GM19099 (cell line): ENCODE measurements around the gene MTA3.

Experiments
- POLR2A ChIP-seq: IDR thresholded peaks from 3 replicates; pipeline ENCODE4 v1.6.1; 2011; ENCODE audit warnings: low read depth; ENCODE audit not compliant: insufficient read length; ENCODE audit errors: extremely low read depth

Gene MTA3

DNA sequence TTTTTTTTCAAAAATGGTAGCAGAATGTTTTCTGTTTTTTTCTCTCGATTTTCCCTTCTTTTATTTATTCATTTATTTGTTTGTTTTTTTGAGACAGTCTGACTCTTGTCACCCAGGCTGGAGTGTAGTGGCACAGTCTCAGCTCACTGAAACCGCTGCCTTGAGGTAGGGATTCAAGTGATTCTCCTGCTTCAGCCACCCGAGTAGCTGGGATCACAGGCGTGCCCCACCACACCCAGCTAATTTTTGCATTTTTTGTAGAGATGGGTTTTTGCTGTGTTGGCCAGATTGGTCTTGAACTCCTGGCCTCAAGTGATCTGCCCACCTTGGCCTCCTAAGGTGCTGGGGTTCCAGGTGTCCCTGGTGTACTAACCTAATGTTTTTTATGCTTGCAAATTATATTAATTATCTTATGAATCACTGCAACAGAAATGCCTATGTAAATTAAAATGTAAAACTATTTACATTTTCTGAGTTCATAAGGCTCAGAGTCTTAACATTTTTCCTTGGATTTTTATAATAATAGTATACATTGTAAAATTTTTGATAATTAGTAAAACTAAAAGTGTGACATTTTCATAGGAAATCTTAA, 19.2 kb downstream of the MTA3 start:
- TF ChIP-seq POLR2A, result no peak

DNA sequence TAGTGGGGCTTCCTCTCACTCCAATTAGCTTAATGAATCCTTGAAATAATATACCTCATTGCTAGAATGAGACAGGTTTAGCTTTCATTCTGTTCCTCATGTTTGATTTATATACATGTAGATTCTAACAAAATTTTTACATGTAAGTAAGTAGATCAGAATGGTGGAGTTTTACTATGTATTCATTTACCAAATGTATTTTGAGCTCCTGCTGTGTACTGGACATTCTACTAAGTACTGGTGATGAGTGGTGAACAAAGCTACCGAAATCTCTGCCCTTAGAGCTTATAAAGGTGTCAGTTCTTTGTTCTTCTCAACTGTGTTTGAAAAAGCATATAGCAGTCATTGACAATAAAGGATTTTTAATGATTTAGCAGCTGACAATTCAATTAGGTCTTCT, 19.7 kb downstream of the MTA3 start:
- no peak for TF ChIP-seq POLR2A

DNA sequence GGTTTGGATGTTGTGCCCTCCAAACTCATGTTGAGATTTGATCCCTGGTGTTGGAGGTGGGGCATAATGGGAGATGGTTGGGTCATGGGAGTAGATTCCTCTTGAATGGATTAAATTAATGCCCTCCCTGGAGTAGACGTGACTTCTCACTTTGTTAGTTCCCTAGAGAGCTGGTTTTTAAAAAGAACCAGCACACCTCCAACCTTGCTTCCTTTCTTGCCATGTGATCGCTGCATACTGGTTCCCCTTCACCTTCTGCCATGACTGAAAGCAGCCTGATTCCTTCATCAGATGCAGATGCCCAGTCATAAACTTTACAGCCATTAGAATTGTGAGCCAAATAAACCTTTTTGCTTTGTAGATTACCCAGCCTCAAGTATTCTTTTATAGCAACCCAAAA, 21.7 kb downstream of the MTA3 start:
- no peak for TF ChIP-seq POLR2A

DNA sequence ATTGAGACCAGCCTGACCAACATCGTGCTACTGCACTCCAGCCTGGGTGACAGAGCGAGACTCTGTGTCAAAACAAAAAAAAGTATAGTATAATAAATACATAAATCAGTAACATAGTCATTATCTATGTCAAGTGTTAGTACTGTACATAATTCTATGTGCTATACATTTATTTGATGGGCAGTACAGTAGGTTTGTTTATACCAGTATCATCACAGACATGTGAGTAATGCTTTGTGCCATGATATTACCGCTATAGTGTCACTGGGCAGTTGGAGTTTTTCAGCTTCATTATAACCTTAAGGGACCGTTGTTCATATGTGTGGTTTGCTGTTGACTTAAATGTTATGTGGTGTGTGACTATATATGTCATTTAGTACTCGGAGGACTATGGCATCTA, 24.9 kb downstream of the MTA3 start:
- no peak for TF ChIP-seq POLR2A

DNA sequence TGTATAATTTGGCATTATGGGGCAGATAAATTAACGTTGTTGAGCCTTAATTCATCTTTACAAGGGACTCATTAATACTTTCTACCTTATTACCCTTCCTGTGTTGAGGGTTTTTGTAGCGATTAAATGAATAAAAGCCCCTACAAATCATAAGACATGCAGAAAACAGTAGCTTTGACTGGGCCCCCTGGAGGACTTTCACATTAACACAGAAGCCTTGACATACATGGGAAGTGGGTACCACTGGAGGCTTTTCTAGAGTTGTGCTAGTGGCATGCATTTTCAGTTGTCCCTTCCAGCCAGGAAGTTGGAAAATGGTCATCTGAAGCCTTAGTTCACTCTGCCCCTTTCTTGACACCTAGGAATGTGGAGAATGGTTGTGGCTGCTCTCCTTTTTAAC, 30.2 kb downstream of the MTA3 start:
- TF ChIP-seq POLR2A, result no peak

DNA sequence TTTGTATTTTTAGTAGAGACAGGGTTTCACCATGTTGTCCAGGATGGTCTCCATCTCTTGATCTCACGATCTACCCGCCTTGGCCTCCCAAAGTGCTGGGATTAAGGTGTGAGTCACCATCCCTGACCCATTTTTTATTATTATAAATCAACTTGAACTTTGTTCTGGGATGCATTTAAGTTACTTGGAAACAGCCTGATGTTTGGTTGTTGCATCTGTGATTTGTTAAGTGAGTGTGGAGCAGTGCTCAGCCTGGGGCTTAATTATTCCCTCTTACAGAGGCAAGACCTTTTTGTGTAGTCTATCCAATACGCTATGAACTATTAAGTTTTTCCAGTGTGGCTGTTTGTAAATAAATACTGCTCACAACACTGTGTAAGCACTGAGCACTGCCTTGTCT, 32.6 kb downstream of the MTA3 start:
- TF ChIP-seq POLR2A, result no peak

DNA sequence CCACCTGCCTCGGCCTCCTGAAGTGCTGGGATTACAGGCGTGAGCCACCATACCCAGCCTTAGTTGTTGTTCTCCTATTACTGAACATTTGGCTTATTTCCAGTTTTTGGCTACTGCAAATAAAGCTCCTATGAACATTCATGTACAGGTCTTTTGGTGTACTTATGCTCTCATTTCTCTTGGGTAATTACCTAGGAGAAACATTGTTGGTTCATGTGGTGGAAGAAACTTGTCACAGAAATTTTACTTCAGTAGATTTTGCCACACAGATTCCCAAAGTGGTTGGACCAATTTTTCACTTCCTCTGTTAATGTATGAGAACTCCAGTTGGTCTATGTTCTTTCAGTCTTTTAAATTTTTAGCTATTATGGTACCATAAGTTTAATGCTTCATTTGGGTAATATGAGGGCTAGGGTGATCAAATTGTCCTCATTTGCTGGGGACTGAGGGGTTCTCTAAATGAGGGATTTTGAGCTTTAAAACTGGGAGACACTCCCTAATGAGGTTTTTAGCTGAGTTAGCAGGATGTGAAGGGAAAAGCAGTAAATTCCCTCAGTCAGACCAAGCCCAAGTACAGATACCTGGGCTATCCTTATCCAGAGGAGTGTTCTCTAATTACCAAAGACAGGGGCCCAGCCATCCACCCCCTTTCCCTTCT, 33.9 kb downstream of the MTA3 start:
- no peak for TF ChIP-seq POLR2A

DNA sequence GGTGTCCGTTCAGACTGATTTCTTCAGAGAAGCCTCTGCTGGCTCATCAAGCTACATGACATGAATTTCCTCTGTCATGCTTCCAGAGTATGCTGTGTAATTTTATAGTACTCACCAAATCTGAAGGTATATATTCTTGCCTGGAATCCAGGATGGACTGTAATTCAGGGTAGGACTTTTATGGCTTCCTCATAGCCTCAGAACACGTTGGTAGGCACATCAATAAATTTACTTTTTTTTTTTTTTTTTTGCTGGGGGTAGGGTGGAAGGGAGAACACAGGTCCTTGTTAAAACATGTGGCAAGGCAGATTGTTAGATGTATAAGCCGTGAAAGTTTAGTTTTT, 34.4 kb downstream of the MTA3 start:
- no peak for TF ChIP-seq POLR2A

DNA sequence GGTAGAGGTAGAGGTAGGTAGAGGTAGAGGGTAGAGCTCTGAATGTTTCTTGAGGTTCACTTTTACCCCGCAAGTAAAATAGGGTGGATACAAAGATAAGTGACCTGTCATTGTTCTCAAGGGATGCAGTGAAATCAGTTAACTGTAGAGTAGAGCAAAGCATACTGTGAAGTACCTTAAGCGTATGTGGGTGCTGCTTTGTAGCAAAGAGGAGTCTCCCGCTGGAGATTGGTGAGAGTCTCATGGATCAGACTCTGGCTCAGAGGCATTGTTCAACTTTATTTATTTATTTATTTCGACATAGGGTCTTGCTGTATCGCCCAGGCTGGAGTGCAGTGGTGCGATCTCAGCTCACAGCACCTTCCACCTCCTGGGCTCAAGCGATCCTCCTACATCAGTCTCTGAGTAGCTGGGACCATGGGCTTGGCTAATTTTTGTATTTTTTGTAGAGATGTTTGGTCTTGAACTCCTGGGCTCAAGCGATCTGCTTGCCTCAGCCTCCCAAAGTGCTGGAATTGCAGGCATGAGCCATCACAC, 38.7 kb downstream of the MTA3 start:
- no peak for TF ChIP-seq POLR2A

DNA sequence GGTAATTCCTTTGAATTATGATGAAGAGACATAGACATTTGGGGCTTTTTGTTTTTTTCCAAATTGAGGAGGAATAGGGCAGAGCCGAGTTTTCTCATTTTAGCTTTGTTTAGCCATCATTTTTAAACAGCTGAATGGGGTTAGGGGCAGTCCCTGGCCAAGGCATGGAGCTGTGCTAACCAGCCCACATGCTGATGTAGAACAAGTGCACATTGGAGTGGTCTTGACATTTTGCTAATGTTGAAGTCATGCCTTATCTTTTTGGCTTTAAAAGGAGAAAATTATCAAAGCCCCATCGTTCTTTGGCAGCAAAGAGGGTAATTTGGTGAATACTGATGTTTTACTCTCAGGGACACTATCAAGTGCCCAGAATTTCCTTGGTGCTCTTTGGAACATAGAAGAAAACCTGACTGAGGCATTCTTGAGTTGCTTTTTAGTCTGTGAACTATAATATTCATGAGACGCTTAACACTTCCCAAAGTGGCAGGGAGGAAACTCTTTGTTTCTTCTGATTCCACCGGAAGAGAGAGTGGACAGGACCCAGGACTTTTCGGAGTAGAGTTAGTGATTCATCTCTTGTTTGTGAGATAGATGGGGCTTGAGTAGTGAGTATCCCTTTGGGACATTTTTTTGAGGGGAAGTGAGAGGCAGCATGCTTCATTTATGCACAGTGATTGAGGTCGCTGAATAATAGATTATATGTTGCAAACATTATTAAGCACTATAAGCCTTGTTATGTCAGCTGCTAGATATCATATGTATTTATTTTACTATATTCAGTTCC, 45.0 kb downstream of the MTA3 start:
- TF ChIP-seq POLR2A, result no peak

DNA sequence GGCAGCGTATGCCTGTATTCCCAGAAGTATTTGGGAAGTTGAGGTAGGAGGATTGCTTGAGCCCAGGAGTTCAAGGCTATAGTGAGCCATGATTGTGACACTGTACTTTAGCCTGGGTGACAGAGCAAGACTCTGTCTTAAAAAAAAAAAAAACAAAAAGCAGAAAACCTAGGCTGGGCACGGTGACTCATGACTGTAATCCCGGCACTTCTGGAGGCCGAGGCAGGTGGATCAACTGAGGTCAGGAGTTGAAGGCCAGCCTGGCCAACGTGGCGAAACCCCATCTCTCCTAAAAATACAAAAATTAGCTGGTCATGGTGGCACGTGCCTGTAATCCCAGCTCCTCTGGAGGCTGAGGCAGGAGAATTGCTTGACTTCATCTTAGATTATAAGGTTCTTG, 46.4 kb downstream of the MTA3 start:
- TF ChIP-seq POLR2A, result no peak

DNA sequence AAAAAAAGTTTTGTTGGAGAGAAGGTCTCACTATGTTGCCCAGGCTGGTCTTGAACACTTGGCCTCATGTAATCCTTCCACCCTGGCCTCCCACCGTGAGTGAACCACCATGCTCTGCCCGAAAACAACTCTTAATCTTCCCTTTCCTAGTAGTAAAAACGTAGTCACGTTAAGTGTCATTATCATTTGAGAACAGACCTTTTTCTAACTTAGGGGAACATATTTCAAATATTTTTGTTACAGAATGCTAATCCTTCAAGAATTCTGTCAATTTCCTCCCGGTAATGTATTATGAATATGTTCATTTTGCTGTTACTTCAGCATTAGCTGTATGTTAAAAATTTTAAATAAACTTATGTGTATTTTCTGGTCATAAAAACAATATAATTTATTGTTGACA, 49.7 kb downstream of the MTA3 start:
- no peak for TF ChIP-seq POLR2A

DNA sequence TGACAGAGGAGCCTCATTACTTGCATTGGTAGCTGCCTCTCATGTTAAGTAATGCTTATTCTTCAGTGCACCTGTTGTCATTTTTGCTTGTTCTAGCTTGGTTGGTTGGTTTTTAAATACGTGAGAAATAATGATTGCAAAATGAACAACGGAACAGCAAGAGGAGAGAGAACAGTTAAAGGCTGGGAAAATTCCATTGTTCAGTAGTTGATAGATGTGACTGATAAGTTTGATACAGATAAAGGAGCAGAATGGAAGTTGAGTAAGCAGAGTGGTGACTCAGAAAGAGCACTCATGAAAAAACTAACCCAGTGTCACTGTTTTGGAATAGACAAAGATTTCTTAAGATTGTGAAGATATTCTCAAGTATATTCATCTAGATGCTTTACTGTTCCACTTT, 50.5 kb downstream of the MTA3 start:
- no peak for TF ChIP-seq POLR2A

DNA sequence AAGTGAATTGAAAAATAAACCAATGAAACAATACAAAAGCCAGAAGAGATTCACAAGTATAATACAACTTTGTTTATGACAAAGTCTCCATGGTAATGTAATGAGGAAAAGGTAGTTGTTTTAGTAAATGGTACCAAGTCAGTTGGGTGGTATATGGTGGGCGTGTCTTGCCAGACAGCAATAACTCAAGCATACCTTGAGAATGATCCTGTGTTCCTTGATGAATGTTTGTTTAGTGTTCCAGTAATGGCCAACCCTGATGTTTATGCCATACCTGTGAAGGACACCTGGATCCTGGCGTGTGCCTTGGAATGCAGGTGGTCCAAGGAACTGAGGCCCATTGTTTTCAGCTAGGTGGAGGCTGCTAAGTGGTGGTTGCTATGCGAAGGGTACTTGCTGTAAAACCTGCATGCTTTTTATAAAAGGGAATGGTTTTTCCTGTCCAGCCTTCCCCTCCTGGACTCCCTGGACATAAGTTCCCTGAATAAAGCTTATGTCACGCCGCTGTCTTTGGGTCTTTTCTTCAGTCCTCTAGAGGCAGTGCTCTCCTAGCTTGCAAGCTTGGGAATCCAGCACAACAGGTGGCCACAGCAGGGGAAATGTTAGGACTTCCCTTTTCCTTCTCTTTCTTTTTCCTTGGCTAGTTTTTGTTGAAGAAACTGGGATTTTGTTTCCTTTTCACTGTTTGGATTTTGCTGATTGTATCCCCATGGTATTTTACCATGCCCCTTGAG, 54.7 kb downstream of the MTA3 start:
- no peak for TF ChIP-seq POLR2A

DNA sequence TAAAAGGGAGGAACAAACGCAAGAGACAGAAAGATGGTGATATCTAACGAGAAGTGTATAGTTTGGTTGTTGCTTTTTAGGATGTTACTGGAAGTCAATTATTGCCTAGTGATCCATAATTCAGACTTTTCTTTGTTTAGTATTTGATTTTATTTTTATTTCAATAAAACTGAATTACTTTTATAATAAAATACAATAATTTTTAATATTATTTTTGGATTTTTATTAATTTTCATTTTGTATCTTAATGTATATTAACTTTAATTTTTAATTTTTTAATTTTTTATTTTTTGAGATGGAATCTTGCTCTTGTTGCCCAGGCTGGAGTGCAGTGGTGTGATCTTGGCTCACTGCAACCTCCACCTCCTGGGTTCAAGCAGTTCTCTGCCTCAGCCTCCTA, 55.6 kb downstream of the MTA3 start:
- no peak for TF ChIP-seq POLR2A
